NCI-H2107 treated with DMSO at 0.1 percent for 48 hours (cell line): Measurements from ENCODE around the gene ZNF235.
A peak's percentile ranks its signal among the peaks of the same experiment; 100 is the strongest.
"Not testable (repeated sequence)": the region's sequence is repeated elsewhere in the genome, so short reads cannot be mapped to it uniquely, and the experiment has no call there.

Experiments used
- DNase-seq: peaks from one replicate; lab custom pipeline; 2025; ENCODE audit not compliant: unreplicated experiment; lab: John Stamatoyannopoulos, UW

ZNF235 gene

DNA sequence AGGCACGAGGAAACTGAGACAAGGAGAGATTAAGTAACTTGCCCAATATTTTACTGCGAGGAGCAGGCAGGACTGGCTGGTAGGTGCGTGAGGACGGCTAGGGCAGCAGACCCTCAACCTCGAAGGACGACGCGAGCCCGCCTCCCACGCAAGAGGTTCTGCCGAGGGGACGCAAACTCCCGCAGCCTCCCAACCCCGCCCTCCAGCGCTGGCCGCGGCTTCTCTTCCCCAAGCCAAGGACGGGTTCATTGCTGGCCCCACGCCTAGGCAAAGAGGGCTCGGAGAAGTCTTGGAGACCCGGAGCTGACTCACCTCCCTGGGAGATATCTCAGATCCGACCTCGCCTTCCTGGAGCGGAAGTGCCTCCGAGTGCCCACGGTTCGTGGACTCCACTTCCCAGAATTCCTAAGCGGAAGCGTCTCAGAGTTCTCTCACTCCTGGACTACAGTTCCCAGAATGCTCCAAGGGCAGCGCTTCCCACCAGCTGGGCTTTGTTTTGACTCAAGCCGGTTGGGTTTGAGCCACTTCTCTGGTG lies at the start of gene ZNF235:
Gene ZNF235 (minus strand): TSS at position 367 of the 535 bp plus-strand sequence. CDS start 1,621 bp downstream, outside the sequence.
- DNase-seq = peak; percentile 77

DNA sequence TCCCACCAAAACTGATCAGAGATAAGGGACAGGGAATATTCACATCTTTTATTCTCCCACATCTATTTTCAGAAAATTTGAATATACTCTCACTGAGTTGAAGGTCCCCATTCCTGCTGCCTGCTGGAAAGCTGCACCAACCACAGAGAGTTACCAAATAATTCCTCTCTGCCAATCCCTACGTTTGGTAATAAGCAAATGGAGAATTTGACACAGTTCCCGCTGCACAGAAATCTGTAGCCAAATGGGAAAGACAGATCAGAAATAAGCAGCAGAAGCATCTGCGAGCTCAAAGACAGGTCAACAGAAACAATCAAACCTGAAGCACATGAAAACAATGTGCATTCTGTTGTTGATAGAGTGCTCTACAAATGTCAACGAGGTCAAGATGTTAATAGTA lies 41.7 kb upstream of the ZNF235 start:
- DNase-seq = no peak

DNA sequence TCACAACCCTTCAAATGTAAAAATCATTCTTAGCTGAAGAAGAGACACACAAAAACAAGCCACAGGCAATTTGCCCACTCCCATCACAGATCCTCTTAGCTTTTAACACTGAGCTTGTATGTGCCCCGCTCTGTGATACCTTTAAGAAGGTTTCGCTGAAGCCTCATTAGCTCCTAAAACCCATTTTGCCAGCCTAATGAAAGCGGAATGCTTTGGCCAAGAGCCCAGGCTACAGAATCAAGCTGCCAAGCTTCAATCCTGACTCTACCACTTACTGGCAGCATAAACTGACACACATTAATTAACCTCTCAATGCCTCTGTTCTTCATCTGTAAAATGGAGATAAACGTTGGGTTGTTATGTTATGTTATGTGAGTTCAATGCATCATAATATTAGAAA lies 41.1 kb upstream of the ZNF235 start:
- DNase-seq = no peak

DNA sequence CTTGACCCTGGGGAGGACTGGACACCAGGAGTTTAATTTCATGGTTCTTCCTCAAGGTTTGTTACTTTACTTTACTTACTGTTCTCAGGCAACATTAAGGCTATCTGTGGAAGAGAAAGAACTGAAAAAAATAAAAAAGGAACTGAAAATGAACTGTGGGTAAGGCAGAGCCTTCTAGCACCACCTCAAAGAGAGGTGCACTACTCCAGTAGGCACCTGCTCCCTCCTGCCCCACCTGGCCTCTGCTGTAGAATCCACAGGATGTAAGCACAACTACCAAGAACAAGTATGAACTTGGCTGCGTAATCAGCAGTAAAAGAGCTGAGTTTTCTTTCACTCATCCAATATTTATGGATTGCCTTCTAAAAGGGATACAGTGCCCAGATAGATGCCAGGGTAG lies 39.4 kb upstream of the ZNF235 start:
- no peak for DNase-seq

DNA sequence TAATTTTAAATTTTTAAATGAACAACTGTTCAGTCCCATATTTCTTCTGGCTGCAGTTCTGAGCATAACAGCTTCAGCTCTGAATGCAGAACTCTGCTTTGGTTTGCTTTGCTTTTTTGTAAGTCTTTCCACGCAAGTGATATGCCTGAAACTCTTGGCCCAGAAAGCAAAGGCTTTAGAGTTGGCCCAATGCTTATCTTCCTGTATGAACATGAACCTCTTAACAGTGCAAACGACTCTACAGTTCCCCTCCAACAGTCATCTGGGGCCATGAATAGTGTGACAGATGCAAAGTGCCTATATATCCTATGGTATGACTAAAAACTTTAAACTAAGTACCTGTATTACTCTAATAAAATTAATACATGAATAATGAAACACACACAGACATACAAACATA lies 37.0 kb upstream of the ZNF235 start:
- no peak for DNase-seq

DNA sequence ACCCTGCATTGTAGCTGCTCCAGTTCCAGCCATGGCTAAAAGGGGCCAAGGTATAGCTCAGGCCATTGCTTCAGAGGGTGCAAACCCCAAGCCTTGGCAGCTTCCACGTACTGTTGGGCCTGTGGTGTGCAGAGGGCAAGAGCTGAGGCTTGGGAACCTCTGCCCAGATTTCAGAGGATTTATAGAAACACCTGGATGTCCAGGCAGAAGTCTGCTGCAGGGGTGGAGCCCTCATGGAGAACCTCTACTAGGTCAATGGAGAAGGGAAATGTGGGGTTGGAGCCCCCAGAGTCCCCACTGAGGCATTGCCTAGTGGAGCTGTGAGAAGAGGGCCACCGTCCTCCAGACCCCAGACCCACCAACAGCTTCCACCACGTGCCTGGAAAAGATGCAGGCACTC lies 29.8 kb upstream of the ZNF235 start:
- not testable (repeated sequence) for DNase-seq

DNA sequence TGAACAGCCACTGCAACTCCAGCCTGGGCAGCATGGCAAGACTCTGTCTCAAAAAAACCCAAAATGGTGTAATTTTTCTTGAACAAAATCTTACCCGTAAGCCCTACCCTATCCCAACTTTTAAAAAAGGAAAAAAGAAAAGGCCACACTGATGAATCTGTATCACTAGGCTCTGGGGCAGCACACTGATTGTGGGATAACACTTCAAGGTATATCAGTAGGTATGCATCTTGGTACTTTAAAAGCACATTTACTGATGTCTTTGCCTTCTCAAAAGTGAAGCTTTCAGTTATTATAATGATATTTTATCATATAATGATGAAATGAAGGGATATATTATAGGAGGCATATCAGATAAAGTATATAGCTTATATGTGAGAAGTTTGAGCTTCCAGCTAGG lies 27.3 kb upstream of the ZNF235 start:
- no peak for DNase-seq

DNA sequence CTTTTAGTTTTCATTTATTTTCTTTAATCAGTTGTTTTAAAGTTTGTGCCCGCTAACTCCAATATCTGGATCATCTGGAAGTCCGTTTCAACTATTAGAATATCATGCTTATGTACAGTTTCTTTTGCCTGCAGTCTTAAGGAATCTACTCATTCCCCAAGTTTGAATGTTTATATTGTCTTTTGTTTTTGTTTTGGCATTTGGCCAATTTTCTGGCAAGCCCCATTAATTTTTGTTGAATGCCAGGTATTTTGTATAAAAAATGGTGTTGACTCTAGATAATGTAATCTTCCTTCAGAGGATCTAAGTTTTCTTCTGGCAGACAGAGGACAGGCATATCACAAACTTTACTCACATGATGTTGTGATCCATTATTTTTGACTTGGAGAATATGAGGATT lies 11.1 kb upstream of the ZNF235 start:
- no peak for DNase-seq

DNA sequence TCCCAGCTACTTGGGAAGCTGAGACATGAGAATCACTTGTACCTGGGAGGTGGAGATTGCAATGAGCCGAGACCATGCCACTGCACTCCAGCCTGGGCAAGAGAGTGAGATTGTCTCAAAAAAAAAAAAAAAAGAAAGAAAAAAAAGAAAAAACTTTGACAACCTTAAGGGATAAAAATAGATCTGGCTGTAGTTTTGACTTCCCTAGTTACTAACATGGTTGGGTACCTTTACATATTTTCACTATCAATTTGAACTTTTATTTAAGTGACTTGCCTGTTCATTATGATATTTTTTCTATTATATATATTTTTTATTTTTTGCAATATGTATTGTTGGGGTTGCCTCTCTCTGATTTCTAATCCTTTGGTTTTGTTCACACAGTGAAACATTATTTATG lies 8.4 kb upstream of the ZNF235 start:
- DNase-seq = no peak

DNA sequence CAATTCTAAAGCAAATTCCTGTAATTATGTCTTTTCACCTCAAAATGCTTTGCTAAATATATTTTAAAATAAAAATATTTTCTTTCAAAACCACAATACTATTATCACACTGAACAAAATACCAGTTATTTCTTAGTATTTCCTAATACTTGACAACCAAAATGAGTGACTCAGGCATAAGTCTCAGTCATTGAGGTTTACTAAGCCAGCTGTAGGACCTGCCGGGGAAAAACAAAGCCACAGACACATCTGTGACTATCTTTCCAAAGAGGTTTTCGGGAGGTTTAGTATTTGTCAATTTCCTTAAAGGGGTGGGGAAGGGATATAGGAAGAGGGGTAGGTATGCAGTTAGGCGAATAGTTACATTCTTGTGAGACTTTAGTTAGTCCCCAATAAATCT lies 3.2 kb upstream of the ZNF235 start:
- DNase-seq = no peak

DNA sequence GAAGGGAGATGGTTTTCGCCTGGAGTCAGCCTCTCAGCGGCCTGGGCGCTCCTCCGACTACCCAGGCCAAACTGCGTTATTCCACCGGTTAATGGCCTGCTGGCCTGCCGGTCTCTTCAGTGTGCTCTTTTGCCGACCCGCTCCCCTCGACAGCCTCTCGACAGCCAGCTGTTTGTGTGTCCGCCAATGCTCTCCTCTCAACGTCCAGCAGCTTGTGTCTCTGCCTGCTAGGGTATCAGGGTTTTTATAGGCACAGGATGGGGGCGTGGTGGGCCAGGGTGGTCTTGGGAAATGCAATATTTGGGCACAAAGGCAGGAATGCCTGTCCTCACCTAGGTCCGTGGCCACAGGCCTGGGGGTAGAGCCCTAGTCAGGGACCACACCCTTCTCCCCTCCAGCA lies 1.5 kb upstream of the ZNF235 start:
- DNase-seq = no peak

DNA sequence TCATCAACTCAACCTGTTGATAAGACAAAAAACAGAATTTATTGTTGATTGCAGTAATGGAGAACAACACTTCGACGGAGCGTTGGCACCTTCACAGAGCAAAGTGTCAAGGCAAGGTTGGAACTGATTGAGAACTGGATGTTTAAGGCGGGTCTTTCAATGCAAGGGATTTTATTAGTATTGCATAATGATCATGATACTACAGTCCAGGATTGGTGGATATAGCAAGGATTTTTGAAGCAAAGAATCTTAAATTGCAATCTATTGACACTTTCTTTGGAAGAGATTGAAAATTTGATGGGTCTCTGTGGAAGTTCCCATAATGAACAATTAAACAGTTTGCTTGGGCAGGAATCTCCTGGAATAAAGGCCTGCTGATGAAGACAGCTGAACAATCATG lies 632 bp upstream of the ZNF235 start:
- DNase-seq = no peak

DNA sequence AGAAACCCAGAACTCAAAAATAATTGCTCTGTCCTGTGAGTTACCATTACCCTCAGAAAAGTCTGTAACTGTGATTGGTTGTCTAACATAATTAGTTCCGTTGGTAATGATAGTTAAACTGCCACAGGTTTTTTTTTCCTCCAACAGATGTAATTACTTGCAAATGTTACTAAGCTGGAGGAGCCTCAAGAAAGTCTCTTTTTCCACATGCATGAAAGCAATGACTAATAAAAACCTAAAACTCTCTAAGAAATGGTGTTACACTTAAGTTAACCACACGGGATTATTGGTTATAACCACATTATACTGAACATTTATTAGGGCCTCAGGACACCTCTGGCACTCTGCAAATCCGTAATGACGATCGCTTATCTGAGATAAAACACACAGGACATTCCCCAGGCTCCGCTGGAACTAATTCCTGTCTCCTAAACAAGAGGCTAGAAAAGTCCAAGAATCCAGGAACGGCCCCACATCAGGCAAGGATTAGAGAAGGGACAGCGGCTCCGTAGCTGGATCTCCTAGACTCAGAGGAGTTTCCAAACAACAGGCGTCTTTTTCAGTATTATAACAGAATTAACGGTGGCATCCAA lies 753 bp downstream of the ZNF235 start:
- DNase-seq = no peak

DNA sequence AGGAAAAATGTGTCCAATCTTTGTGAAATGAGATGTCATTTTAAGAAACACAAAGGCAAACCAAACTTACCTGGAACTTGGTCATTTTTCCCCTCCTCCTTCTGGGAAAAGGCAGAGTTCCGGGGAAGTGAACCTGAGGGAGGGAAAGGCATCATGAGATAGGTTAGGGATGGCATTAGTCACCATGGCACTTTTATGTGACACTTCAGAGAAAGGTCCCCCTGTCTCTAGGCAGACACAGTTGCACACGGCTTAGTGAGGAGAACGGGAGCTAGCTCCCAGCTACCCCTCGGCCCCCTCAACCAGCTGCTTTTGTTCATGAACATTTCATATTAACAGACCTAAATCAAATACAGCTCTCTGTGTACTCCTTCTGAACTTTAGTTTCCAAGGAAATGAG lies 1.5 kb downstream of the ZNF235 start:
- no peak for DNase-seq

DNA sequence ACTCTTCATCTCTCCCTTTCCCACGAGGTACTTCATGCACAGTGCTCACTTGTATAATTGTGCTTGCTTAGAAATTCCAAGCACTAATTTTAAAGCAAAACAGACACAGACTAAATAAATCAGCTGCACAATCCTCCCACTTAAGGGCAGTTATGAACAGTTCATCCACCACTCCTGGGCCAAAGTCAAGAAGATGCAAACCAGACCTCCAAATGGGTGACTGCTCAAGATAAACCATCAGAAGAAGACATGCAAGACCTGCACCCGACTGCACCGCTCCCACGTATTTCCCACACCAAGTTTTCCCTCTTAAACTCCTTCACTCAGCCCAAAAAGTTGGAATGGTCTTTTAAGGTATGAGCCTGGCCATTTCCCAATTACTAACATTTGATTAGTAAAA lies 19.9 kb downstream of the ZNF235 start:
- no peak for DNase-seq

DNA sequence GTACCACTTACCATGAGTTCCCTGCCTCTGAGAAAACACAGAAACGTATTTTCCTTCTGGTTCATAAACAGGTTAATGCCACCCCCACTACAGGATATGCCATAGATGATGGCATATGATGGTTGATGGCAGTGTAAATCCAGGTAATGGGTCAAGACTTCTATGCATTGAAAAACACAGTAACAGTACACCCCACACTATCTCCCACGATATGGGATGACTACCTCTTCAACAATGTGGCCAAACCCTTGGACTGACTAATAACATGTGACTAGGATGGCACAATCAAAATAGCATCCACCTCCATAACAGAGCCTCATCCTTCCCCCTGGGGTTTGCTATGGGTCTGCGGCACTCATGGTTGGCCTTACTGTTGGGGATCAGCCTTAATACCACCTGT lies 22.0 kb downstream of the ZNF235 start:
- no peak for DNase-seq

DNA sequence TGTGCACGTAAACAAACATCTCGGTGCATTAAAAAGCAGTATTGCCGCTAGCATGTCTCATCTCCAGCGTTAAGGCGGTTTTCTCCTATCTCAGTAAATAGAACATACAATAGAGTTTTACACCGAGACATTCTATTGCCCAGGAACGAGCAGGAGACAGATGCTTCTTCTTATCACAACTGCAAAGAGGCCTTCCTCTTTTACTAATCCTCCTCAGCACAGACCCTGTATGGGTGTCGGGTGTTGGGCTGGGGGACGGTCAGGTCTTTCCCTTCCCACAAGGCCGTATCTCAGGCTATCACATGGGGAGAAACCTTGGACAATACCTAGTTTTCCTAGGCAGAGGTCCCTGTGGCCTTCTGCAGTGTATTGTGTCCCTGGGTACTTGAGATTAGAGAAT lies 23.9 kb downstream of the ZNF235 start:
- no peak for DNase-seq

DNA sequence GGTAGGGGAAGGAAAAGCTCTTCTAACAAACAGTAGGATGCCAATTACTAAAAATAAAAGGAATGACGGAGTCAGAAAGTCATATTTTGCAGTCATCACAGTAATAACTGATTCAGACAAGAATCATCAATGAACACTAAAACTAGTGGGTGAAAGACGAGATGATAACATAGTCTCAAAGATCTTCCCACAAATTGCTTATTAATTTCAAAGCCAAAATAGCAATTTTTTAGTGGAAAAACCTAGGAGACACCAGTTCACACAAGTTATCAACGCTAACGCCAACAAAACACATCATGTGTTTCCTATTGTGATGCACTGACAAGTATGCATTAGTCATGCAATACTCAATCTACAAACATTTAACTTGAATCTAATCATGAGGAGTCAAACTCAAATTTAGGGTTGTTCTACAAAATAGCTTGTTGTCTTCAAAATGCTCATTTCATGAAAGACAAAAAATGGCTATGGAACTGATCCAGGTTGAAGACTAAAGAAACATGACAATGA lies 26.6 kb downstream of the ZNF235 start:
- DNase-seq = no peak

DNA sequence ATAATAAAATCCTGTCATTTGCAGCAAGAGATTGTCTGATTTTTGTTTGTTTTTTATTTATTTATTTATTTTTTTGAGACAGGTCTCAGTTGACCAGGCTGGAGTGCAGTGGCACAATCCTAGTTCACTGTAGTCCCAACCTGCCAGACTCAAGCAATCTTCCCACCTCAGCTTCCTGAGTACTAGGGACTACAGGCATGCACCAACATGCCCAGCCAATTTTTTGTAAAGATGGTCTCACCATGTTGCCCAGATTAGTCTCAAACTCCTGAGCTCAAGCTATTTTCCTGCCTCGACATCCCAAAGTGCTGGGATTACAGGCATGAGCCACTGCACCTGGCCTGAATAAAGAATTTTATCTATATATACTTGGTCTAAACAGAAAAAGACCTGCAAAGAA lies 27.5 kb downstream of the ZNF235 start:
- no peak for DNase-seq

DNA sequence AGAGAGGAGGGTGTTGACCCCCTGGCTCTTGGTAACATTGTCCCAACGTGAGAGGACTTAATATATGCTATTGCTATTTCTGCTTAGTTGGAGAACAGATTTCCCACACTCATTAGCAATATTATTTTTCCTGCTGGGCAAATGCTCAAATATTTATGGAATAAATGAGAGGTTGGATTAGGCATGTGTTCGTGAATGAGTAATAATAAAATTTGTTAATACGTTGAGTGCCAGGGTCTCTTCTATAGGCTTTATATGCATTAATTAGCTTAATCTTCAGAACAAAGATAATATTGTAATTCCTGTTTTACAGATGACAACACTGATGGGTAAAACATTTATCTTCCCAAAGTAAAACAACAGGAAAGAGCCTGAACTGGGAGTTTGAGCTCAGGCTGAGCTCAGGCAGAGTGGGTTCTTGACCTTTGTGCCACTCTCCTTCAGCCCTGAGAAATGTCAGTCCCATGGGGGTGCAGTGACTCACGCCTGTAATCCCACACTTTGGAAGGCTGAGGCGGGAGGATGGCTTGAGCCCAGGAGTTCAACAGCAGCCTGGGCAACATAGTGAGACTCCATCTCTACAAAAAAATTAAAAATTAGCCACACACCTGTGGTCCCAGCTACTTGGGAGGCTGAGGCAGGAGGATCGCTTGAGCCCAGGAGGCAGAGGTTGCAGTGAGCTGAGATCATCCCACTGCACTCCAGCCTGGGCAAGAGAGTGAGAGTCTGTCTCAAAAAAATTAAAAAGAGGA lies 44.0 kb downstream of the ZNF235 start:
- DNase-seq = no peak

DNA sequence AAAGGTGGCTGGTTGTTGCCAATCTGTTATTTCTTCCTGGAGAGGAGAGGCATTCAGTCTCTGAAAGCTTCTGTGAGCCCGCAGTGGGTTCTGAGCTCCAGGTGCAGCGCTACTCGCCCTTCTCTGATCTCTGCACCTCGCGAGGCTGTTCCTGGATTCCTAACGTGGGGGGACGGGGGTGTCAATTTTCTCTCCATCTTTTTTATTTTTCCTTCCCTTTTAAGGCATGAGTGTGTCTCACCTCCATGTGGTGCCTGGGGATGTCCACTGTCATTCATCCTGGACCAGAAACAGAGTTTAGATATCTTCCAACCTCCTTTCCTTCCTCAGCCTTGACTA lies 44.5 kb downstream of the ZNF235 start:
- no peak for DNase-seq

DNA sequence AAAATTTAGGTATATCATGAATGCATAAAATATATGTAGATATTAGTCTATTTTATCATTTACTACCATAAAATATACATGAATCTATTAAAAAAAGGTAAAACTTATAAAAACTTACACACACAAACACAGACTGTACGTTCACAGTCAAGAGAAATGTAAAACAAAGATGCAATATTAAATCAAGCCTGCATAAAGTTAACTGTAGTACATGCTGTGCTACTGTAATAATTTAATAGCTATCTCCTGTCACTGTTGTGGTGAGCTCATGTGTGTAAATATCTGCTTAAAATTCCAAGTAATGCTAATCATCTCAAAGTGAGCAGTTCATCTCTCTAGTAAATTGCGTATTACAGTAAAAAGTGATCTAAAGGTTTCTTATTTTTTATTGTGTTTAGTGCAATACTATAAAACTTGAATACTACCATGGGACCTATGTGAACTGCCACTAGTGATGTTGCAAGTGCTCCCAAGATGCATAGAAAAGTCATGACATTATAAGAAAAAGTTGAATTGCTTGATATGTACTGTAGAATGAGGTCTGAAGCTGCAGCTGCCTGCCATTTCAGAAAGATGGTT lies 45.9 kb downstream of the ZNF235 start:
- no peak for DNase-seq
